ENCODE results near the gene QRICH2.
"Not testable (repeated sequence)": the region's sequence is repeated elsewhere in the genome, so short reads cannot be mapped to it uniquely, and the experiment has no call there.

QRICH2 gene

GRCh38 chr17:76263896-76264295 is 44.2 kb downstream of the QRICH2 start:
- no peak overlapping the region for H3K4me3 ChIP-seq (ENCODE audit: low read length)
- TF ChIP-seq CTCF (conservative IDR thresholded peaks at IDR 0.05; ENCODE audit: low read length): no peak
- no peak for DNase-seq (ENCODE audit: low read depth)

DNA sequence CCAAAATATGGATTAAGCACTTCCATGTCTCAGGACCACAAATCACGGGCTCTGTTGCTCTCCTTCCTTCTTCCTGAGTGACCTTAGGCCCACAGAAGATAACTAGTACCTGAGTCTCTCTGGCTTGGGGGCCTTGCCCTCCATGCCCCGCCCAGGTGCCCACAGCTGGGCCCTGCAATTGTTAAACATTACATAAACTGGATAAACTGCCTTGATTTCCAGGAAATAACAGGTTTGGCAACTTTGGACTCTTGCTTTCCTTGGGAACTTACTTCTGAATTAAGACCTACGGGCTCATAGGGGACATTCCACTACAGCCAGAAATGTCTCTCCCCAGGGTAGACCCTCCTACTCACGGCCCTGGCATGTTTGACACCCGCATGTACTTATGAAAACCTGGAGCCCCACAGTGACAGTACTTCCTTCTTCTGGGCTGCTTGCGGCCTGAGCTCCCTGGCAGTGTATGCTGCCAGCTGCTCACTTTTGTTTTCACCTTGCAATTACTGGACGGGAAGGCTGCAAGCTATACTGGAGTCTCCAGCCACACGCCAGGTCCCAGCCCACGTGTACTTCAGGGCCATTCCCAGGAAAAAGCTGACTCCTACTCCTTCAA is 45.2 kb downstream of the QRICH2 start:
- no peak for DNase-seq (ENCODE audit: low read depth)
- no peak for TF ChIP-seq CTCF (conservative IDR thresholded peaks at IDR 0.05; ENCODE audit: low read length)

GRCh38 chr17:76261421-76262215 is 46.5 kb downstream of the QRICH2 start:
- H3K4me3 ChIP-seq (ENCODE audit: low read length): no peak overlapping the region
- no peak for DNase-seq (ENCODE audit: low read depth)
- no peak for TF ChIP-seq CTCF (conservative IDR thresholded peaks at IDR 0.05; ENCODE audit: low read length)

More for the DNA sequence above, 45.2 kb downstream of the QRICH2 start:
- H3K4me3 ChIP-seq (ENCODE audit: low read length): no peak overlapping the region

DNA sequence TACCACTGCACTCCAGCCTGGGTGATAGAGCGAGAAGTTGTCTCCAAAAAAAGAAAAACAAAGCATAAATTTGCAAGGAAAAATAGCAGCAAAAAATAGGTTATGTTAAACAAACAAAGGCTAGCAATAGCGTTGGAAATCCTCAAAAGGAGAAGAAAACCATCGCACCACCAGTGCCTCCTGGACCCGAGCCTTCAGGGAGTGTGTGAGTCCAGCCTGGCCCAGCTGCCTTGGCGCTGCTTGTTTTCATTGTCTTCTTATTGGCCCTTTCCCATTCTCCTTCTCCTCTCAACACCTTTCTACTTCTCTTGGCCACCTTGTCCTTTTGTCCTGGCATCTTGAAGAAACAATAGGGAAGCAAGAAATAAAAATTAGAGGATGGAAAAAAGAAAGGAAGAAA is 47.4 kb downstream of the QRICH2 start:
- H3K4me3 ChIP-seq (ENCODE audit: low read length): no peak overlapping the region
- TF ChIP-seq CTCF (conservative IDR thresholded peaks at IDR 0.05; ENCODE audit: low read length): no peak
- DNase-seq (ENCODE audit: low read depth): no peak

DNA sequence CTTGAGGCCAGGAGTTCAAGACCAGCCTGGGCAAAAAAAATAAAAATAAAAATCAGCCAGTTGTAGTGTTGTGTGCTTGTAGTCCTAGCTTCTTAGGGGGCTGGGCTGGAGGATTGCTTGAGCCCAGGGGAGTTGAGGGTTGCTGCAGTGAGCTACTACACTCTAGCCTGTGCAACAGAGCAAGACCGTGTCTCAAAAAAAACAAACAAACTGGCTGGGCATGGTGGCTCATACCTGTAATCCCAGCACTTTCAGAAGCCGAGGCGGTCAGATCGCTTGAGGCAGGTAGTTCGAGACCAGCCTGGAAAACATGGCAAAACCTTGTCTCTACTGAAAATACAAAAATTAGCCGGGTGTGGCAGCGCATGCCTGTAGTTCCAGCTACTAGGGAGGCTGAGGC is 47.9 kb downstream of the QRICH2 start:
- DNase-seq (ENCODE audit: low read depth): no peak
- no peak for TF ChIP-seq CTCF (conservative IDR thresholded peaks at IDR 0.05; ENCODE audit: low read length)

GRCh38 chr17:76256430-76257050 is 51.5 kb downstream of the QRICH2 start:
- H3K4me3 ChIP-seq (ENCODE audit: low read length); DNase-seq (ENCODE audit: low read depth): not testable (repeated sequence)

More for the DNA sequence above, 47.9 kb downstream of the QRICH2 start:
- H3K4me3 ChIP-seq (ENCODE audit: low read length): no peak overlapping the region

DNA sequence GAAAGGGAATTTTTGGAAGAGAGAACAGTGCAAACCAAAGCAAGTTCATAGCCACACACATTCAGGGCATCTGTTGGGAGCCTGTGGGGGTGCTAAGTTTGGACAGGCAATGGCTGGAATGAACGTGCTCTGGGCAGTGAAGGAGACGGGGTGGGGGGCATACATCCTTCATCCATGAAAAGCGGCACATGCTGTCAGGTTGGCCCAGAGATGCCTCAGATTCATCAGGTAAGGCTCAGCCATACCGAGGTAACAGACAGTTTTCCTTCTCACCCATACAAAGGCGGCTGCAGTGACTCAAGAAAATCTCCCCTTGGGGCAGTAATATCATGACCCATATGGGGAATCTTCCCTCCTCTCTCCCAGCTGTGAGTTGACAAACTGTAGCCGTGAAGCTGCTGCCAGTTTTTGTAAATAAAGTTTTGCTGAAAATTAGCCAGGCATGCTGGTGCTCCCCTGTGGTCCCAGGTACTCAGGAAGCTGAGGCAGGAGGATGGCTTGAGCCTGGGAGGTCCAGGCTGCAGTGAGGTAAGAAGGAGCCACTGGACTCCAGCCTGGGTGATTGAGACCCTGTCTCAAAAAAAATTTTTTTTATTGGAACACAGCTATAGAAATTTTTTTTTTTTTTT is 52.2 kb downstream of the QRICH2 start:
- no peak overlapping the region for H3K4me3 ChIP-seq (ENCODE audit: low read length)
- no peak for TF ChIP-seq CTCF (conservative IDR thresholded peaks at IDR 0.05; ENCODE audit: low read length)
- no peak for DNase-seq (ENCODE audit: low read depth)
